Testis (tissue), 2 donors: ENCODE results near the gene SETX.
"Not testable (repeated sequence)": the region's sequence is repeated elsewhere in the genome, so short reads cannot be mapped to it uniquely, and the experiment has no call there.

Experiments
- POLR2A ChIP-seq: fragments of 450-650 bp; IDR thresholded peaks from one replicate; pipeline ENCODE4 v1.6.1; 2017; ENCODE audit warnings: antibody characterized with exemption, mild to moderate bottlenecking, moderate library complexity
- TF ChIP-seq, protein P1 (sequence below), 3 experiments: fragments of 450-650 bp in 2 of 3; fragments of 200-600 bp in 1 of 3; sonication (generic) in 1 of 3; IDR thresholded peaks; one replicate each; pipeline ENCODE4 v1.5.1; 2016 to 2019; ENCODE audit warnings: antibody characterized with exemption in 3 of 3, mild to moderate bottlenecking in 2 of 3, moderate library complexity in 1 of 3

DNA sequence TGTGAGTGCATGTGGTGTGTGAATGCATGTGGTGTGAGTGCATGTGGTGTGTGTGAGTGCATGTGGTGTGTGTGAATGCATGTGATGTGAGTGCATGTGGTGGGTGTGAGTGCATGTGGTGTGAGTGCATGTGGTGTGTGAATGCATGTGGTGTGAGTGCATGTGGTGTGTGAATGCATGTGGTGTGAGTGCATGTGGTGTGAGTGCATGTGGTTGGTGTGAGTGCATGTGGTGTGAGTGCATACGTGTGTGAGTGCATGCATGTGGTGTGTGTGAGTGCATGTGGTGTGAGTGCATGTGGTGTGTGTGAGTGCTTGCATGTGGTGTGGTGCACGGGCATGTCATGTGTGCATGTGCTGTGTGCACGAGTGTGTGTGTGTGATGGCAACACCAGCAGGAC is 23.6 kb upstream of the SETX start:
- TF ChIP-seq, protein P1, sequence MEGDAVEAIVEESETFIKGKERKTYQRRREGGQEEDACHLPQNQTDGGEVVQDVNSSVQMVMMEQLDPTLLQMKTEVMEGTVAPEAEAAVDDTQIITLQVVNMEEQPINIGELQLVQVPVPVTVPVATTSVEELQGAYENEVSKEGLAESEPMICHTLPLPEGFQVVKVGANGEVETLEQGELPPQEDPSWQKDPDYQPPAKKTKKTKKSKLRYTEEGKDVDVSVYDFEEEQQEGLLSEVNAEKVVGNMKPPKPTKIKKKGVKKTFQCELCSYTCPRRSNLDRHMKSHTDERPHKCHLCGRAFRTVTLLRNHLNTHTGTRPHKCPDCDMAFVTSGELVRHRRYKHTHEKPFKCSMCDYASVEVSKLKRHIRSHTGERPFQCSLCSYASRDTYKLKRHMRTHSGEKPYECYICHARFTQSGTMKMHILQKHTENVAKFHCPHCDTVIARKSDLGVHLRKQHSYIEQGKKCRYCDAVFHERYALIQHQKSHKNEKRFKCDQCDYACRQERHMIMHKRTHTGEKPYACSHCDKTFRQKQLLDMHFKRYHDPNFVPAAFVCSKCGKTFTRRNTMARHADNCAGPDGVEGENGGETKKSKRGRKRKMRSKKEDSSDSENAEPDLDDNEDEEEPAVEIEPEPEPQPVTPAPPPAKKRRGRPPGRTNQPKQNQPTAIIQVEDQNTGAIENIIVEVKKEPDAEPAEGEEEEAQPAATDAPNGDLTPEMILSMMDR (IDR thresholded peaks at IDR 0.05), result not testable (repeated sequence)
- not testable (repeated sequence) for TF ChIP-seq POLR2A
